HCT116 (cell line): ENCODE data around the gene MOB3C. TPM values are rescaled to one million over a fixed set of nuclear protein-coding genes. Genes with fewer than 3 reads are reported as not detected.

Experiments used
- ATAC-seq: fragments of 200-7000 bp; cut with Tn5 transposase; 2 replicates; pipeline ENCODE4 v1.9.1; 2020; ENCODE audit warnings: mild to moderate bottlenecking, moderate library complexity
- BruUV-seq: library from RNA; stranded (reverse); fragments of 400-500 nt; replicated peaks from 2 replicates; lab custom pipeline; 2021; lab: Mats Ljungman, UMichigan
- CTCF ChIA-PET: fragments of 300-600 bp; sonication (Branson Sonifier 250); formaldehyde crosslinking; loops from one replicate; lab custom pipeline; 2021; ENCODE audit warnings: antibody characterized with exemption; lab: Charles Lee
- POLR2A ChIA-PET: fragments of 300-600, 350-600 bp; sonication (Branson Sonifier 250); formaldehyde crosslinking; loops from one replicate; lab custom pipeline; 2021; ENCODE audit warnings: antibody characterized with exemption; lab: Charles Lee
- RAD21 ChIA-PET, 2 experiments: fragments of 300-600 bp; sonication (Branson Sonifier 250); formaldehyde crosslinking; loops; one replicate each; lab custom pipeline; 2023; ENCODE audit warnings: low total read pairs in 2 of 2; ENCODE audit not compliant: uncharacterized antibody in 2 of 2, unreplicated experiment in 2 of 2, low non-redundant PET in 1 of 2; lab: Charles Lee
- DNase-seq: peaks from one replicate; pipeline ENCODE4 v3.0.0-alpha.2; 2010; ENCODE audit warnings: low read depth, low spot score
- H2AFZ ChIP-seq: fragments of 200-600 bp; shearing (Covaris generic), sonication (generic); 2 replicates; pipeline ENCODE4 v1.6.1; 2017; ENCODE audit warnings: low read depth, mixed run types, mixed read lengths, antibody characterized with exemption, low read length; ENCODE audit not compliant: poor library complexity, severe bottlenecking
- H3K27ac ChIP-seq: 2 replicates; pipeline ENCODE4 v1.5.1; 2012; ENCODE audit warnings: low read depth, low read length
- H3K27me3 ChIP-seq: fragments of 200-600 bp; sonication (generic); 2 replicates; pipeline ENCODE4 v1.6.1; 2016; ENCODE audit warnings: mixed run types, low read length, mixed read lengths; ENCODE audit not compliant: insufficient read depth
- H3K36me3 ChIP-seq, 2 experiments: fragments of 200-500 bp in 1 of 2; fragments of 200-600 bp in 1 of 2; sonication (Bioruptor generic) in 1 of 2; sonication (generic) in 1 of 2; 2 replicates each; pipeline versions ENCODE4 v1.5.1 to v1.6.1; 2014 to 2016; ENCODE audit warnings: low read length in 2 of 2, inconsistent platforms in 1 of 2, mixed read lengths in 1 of 2, mixed run types in 1 of 2; ENCODE audit not compliant: insufficient read depth in 2 of 2, control insufficient read depth in 1 of 2
- H3K4me1 ChIP-seq, 2 experiments: fragments of 200-600 bp in 1 of 2; sonication (generic) in 1 of 2; 2 replicates each; pipeline versions ENCODE4 v1.5.1 to v1.6.1; 2012 to 2017; ENCODE audit warnings: low read length in 2 of 2, inconsistent platforms in 1 of 2, mild to moderate bottlenecking in 1 of 2, mixed read lengths in 1 of 2, mixed run types in 1 of 2, moderate library complexity in 1 of 2; ENCODE audit not compliant: insufficient read depth in 2 of 2, control insufficient read depth in 1 of 2
- H3K4me2 ChIP-seq: fragments of 200-600 bp; sonication (generic); 2 replicates; pipeline ENCODE4 v1.6.1; 2017; ENCODE audit warnings: mixed run types, low read length, mixed read lengths
- H3K4me3 ChIP-seq, 2 experiments: fragments of 200-600 bp in 1 of 2; sonication (generic) in 1 of 2; replicated peaks in 1 of 2; 2 replicates each; pipeline ENCODE4 v1.5.1; 2011 to 2016; ENCODE audit warnings: low read length in 2 of 2, control low read depth in 1 of 2, low read depth in 1 of 2, mild to moderate bottlenecking in 1 of 2, mixed read lengths in 1 of 2, mixed run types in 1 of 2
- H3K79me2 ChIP-seq: fragments of 200-600 bp; sonication (generic); 2 replicates; pipeline ENCODE4 v1.6.1; 2017; ENCODE audit warnings: mild to moderate bottlenecking, mixed run types, low read length, moderate library complexity, mixed read lengths; ENCODE audit not compliant: insufficient read depth
- H3K9ac ChIP-seq: fragments of 200-600 bp; sonication (generic); 2 replicates; pipeline ENCODE4 v1.6.1; 2016; ENCODE audit warnings: low read length, mixed read lengths
- H3K9me2 ChIP-seq: fragments of 200-600 bp; sonication (generic), shearing (Covaris generic); 2 replicates; pipeline ENCODE4 v1.6.1; 2017; ENCODE audit warnings: mixed run types, mild to moderate bottlenecking, moderate library complexity; ENCODE audit not compliant: insufficient read depth
- H3K9me3 ChIP-seq, 2 experiments: fragments of 200-500 bp in 1 of 2; fragments of 200-600 bp in 1 of 2; sonication (Bioruptor generic) in 1 of 2; sonication (generic) in 1 of 2; 2 replicates each; pipeline ENCODE4 v1.6.1; 2014 to 2017; ENCODE audit warnings: low read length in 2 of 2, mixed read lengths in 2 of 2, inconsistent platforms in 1 of 2, low read depth in 1 of 2, mild to moderate bottlenecking in 1 of 2, mixed run types in 1 of 2, moderate library complexity in 1 of 2; ENCODE audit not compliant: control insufficient read depth in 1 of 2, insufficient read depth in 1 of 2
- H4K20me1 ChIP-seq: fragments of 200-600 bp; sonication (generic), shearing (Covaris generic); 2 replicates; pipeline ENCODE4 v1.6.1; 2017; ENCODE audit warnings: mixed run types, mild to moderate bottlenecking, moderate library complexity; ENCODE audit not compliant: insufficient read depth
- CBX3 ChIP-seq: IDR thresholded peaks from 2 replicates; pipeline ENCODE4 v1.6.1; 2012; ENCODE audit warnings: low read depth
- CEBPB ChIP-seq: IDR thresholded peaks from 2 replicates; pipeline ENCODE4 v1.6.1; 2012; ENCODE audit warnings: low read depth
- EGR1 ChIP-seq: IDR thresholded peaks from 2 replicates; pipeline ENCODE4 v1.6.1; 2012; ENCODE audit warnings: low read depth
- ELF1 ChIP-seq: IDR thresholded peaks from 2 replicates; pipeline ENCODE4 v1.6.1; 2012; ENCODE audit warnings: low read depth, borderline replicate concordance
- EZH2 ChIP-seq: fragments of 200-600 bp; sonication (generic); IDR thresholded peaks from 2 replicates; pipeline ENCODE4 v1.6.1; 2017; ENCODE audit warnings: antibody characterized with exemption, mixed run types
- EZH2phosphoT487 ChIP-seq: fragments of 200-600 bp; IDR thresholded peaks from 2 replicates; pipeline ENCODE4 v1.6.1; 2018; ENCODE audit warnings: antibody characterized with exemption, borderline replicate concordance
- JUND ChIP-seq: IDR thresholded peaks from 2 replicates; pipeline ENCODE4 v1.6.1; 2012
- POLR2A ChIP-seq: IDR thresholded peaks from 2 replicates; pipeline ENCODE4 v1.7.0; 2011; ENCODE audit warnings: borderline replicate concordance; ENCODE audit not compliant: insufficient read depth, insufficient read length; ENCODE audit errors: extremely low read depth
- POLR2AphosphoS5 ChIP-seq: IDR thresholded peaks from 2 replicates; pipeline ENCODE4 v1.6.1; 2011; ENCODE audit warnings: mild to moderate bottlenecking, low read depth, low read length, moderate library complexity
- RAD21 ChIP-seq: IDR thresholded peaks from 2 replicates; pipeline ENCODE4 v1.6.1; 2012; ENCODE audit warnings: low read depth, mild to moderate bottlenecking
- REST ChIP-seq: IDR thresholded peaks from 2 replicates; pipeline ENCODE4 v1.6.1; 2012; ENCODE audit warnings: low read depth
- SIN3A ChIP-seq: IDR thresholded peaks from 2 replicates; pipeline ENCODE4 v1.6.1; 2012; ENCODE audit warnings: low read depth
- SP1 ChIP-seq: IDR thresholded peaks from 2 replicates; pipeline ENCODE4 v1.6.1; 2012; ENCODE audit warnings: low read depth
- SRF ChIP-seq: IDR thresholded peaks from 2 replicates; pipeline ENCODE4 v1.6.1; 2012; ENCODE audit warnings: low read depth
- TCF7L2 ChIP-seq: IDR thresholded peaks from 2 replicates; pipeline ENCODE4 v1.7.0; 2011; ENCODE audit warnings: borderline replicate concordance, inconsistent platforms; ENCODE audit not compliant: insufficient read depth, insufficient read length; ENCODE audit errors: extremely low read depth
- YY1 ChIP-seq: IDR thresholded peaks from 2 replicates; pipeline ENCODE4 v1.6.1; 2011; ENCODE audit warnings: low read length, low read depth, moderate library complexity, mild to moderate bottlenecking; ENCODE audit not compliant: insufficient replicate concordance; ENCODE audit errors: extremely low read depth
- ZNF274 ChIP-seq: fragments of 200-500 bp; sonication (Bioruptor generic); IDR thresholded peaks from 2 replicates; pipeline ENCODE4 v1.6.1; 2014; ENCODE audit warnings: mild to moderate bottlenecking, low read depth, low read length, inconsistent platforms
- intact Hi-C: fragments of 100-400 bp; cut with micrococcal nuclease; formaldehyde crosslinking; loops from 2 replicates; pipeline ENCODE4 v1.10.0; 2022
- total RNA-seq: library from RNA; stranded (reverse); gene quantifications from one replicate; pipeline ENCODE4 v1.2.1, GENCODE V29; 2021; ENCODE audit not compliant: unreplicated experiment
- TF ChIP-seq, protein P1 (sequence below): IDR thresholded peaks from 2 replicates; pipeline ENCODE4 v1.6.1; 2012
- TF ChIP-seq, protein P2 (sequence below): IDR thresholded peaks from 2 replicates; pipeline ENCODE4 v1.6.1; 2012
- TF ChIP-seq, protein P3 (sequence below), 3 experiments: fragments of 200-600 bp in 1 of 3; sonication (generic) in 1 of 3; IDR thresholded peaks in 2 of 3; conservative IDR thresholded peaks in 1 of 3; 2 replicates each; pipeline ENCODE4 v1.5.1; 2012 to 2017; ENCODE audit warnings: low read depth in 2 of 3, low read length in 2 of 3, antibody characterized with exemption in 1 of 3, borderline replicate concordance in 1 of 3, control low read depth in 1 of 3, mild to moderate bottlenecking in 1 of 3, mixed read lengths in 1 of 3, mixed run types in 1 of 3, moderate library complexity in 1 of 3; ENCODE audit not compliant: insufficient read depth in 1 of 3

Gene MOB3C
- total RNA-seq, 1 experiment from 2014 or later: 5.5 TPM

DNA sequence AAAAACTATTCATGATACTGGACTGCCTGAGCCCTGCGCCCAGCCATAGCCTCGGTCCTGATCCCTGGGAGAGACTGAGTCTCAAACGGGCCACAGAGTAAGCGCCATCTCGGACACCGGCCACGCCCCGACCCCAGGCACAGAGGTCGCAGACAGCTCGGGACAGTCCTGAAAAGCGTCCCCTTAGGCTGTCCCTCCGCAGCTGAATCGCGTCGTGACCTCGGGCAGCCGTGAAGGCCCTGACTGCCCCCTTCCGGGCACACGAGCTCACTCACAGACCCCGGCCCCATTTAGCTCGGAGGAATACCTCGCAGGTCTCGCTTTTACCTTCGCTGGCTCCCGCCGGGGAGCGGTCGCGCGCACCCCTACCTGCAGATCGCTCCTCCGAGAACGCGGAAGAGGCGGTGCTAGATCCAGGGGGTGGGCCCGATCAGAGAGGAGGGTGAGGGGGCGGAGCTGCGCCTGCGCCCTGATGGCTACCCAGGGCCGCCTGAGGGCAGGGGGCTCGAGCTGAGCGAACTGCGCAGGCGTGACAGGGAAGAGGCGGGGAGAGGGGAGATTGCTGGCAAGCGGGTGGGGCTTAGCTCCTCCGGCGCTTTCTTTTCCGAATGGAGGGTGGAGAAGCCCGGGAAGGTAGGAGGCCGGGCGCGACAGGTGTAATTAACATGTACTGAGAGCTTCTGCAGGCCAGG, 12.6 kb downstream of the MOB3C start, which contains the start of gene MKNK1:
MKNK1 (minus strand) TSS at position 411 of the 692 bp plus-strand sequence. CDS start 20,941 bp downstream, outside the sequence.
- DNase-seq (peak; percentile 91), ATAC-seq (peak; percentile 95)
- no peak within 1 kb of the TSS for H2AFZ ChIP-seq
- H3K9ac ChIP-seq: peak within 1 kb of the TSS; percentile 74
- H3K9me2 ChIP-seq: no peaks in the 10 kb centered on the region
- H3K4me2 ChIP-seq: peak within 1 kb of the TSS; percentile 79
- H3K4me3 ChIP-seq: peak within 1 kb of the TSS; percentile 75 to 94
- peaks cover 0 to 15% of the 10 kb centered on the region in 2 experiments; a peak in 3 of 4 replicates for H3K4me1 ChIP-seq
- RAD21 ChIA-PET: interaction anchor here in 1 of 2 experiments (0.8 to 0.9 kb wide), 2 partner anchors 15 to 121 kb away, joined by 3 to 4 read pairs; no protein-coding TSS in a partner anchor
- intact Hi-C loops: no loop called here
- no peaks in the 10 kb centered on the region for H3K27me3 ChIP-seq
- TSS peak; percentile 59 for BruUV-seq
- CTCF ChIA-PET: interaction anchor here (0.6 to 1.4 kb wide), 8 partner anchors 13 to 575 kb away, joined by 3 to 5 read pairs (median 4); partner anchors contain the start of genes DMBX1 and MOB3C
- peak; percentile 94 for TF ChIP-seq EGR1
- TF ChIP-seq EZH2: no peak
- no peak for TF ChIP-seq ZNF274
- TF ChIP-seq ELF1: peak; percentile 89; the same call in 1 of the 2 replicates
- TF ChIP-seq SP1: peak; percentile 54
- TF ChIP-seq, protein P1, sequence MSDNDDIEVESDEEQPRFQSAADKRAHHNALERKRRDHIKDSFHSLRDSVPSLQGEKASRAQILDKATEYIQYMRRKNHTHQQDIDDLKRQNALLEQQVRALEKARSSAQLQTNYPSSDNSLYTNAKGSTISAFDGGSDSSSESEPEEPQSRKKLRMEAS: no peak
- TF ChIP-seq SIN3A: peak; percentile 76; the same call in 1 of the 2 replicates
- TF ChIP-seq POLR2AphosphoS5: peak; percentile 98
- TF ChIP-seq POLR2A: peak; percentile 81
- no peak for TF ChIP-seq SRF
- no peak for TF ChIP-seq CEBPB
- TF ChIP-seq JUND: no peak
- TF ChIP-seq REST: no peak
- no peak for TF ChIP-seq EZH2phosphoT487
- TF ChIP-seq YY1: peak; percentile 6
- no peak for TF ChIP-seq CBX3
- no peak for TF ChIP-seq TCF7L2
- TF ChIP-seq, protein P2, sequence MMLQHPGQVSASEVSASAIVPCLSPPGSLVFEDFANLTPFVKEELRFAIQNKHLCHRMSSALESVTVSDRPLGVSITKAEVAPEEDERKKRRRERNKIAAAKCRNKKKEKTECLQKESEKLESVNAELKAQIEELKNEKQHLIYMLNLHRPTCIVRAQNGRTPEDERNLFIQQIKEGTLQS: no peak
- TF ChIP-seq, protein P3, sequence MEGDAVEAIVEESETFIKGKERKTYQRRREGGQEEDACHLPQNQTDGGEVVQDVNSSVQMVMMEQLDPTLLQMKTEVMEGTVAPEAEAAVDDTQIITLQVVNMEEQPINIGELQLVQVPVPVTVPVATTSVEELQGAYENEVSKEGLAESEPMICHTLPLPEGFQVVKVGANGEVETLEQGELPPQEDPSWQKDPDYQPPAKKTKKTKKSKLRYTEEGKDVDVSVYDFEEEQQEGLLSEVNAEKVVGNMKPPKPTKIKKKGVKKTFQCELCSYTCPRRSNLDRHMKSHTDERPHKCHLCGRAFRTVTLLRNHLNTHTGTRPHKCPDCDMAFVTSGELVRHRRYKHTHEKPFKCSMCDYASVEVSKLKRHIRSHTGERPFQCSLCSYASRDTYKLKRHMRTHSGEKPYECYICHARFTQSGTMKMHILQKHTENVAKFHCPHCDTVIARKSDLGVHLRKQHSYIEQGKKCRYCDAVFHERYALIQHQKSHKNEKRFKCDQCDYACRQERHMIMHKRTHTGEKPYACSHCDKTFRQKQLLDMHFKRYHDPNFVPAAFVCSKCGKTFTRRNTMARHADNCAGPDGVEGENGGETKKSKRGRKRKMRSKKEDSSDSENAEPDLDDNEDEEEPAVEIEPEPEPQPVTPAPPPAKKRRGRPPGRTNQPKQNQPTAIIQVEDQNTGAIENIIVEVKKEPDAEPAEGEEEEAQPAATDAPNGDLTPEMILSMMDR (IDR thresholded peaks at IDR 0.05 in 2 of 3, conservative IDR thresholded peaks at IDR 0.05 in 1 of 3; ENCODE audit: borderline replicate concordance in 1 of 3, insufficient read depth in 1 of 3, low read depth in 2 of 3, low read length in 2 of 3): no peak
- TF ChIP-seq RAD21: no peak
- no peaks in the 10 kb centered on the region for H4K20me1 ChIP-seq
- H3K79me2 ChIP-seq: peaks cover 7% of the 10 kb centered on the region; the same call in 1 of the 2 replicates
- 0 out of 4 replicates have a peak, but pooled peaks cover 0 to 6% of the 10 kb centered on the region in 2 experiments for H3K36me3 ChIP-seq
- POLR2A ChIA-PET: interaction anchor here (0.7 to 1.9 kb wide), 4 partner anchors 11 to 24 kb away, joined by 3 to 14 read pairs (median 7); partner anchors contain the start of gene MOB3C
- no peaks in the 10 kb centered on the region for H3K9me3 ChIP-seq
- peak within 1 kb of the TSS; percentile 65 for H3K27ac ChIP-seq
